IMR-90 (cell line): ENCODE measurements around the gene ONECUT1. TPM values are rescaled to one million over a fixed set of nuclear protein-coding genes. Genes with fewer than 3 reads are reported as not detected.

ENCODE experiments used
- ATAC-seq: fragments of 200-7000 bp; cut with Tn5 transposase; 2 replicates; pipeline ENCODE4 v1.9.1; 2020; ENCODE audit warnings: low read depth, mild to moderate bottlenecking, moderate library complexity
- BruUV-seq: library from RNA; stranded (reverse); fragments of 400-500 nt; replicated peaks from 2 replicates; lab custom pipeline; 2021; lab: Mats Ljungman, UMichigan
- CTCF ChIA-PET: fragments of 300-600 bp; formaldehyde crosslinking; extraction: SDS; loops from one replicate; lab custom pipeline; 2021; ENCODE audit warnings: antibody characterized with exemption; lab: Yijun Ruan, JAX
- POLR2A ChIA-PET: fragments of 300-600 bp; sonication (Branson Sonifier 250); formaldehyde crosslinking; loops from one replicate; lab custom pipeline; 2022; ENCODE audit warnings: antibody characterized with exemption; ENCODE audit not compliant: unreplicated experiment; lab: Charles Lee
- DNase-seq: peaks from one replicate; pipeline ENCODE4 v3.0.0; 2013
- H2AFZ ChIP-seq: replicated peaks from 2 replicates; pipeline ENCODE3; 2013; ENCODE audit warnings: low read length, mild to moderate bottlenecking; ENCODE audit not compliant: poor library complexity
- H2AK5ac ChIP-seq: 2 replicates; pipeline ENCODE4 v1.6.1; 2013; ENCODE audit warnings: low read depth, low read length, inconsistent platforms
- H2AK9ac ChIP-seq: replicated peaks from 2 replicates; pipeline ENCODE3; 2013; ENCODE audit warnings: mild to moderate bottlenecking, low read depth, low read length, moderate library complexity; ENCODE audit not compliant: poor library complexity
- H2BK120ac ChIP-seq: 2 replicates; pipeline ENCODE4 v1.6.1; 2013; ENCODE audit warnings: low read depth, low read length, inconsistent platforms
- H2BK15ac ChIP-seq: 3 replicates; pipeline ENCODE4 v1.6.1; 2013; ENCODE audit warnings: low read depth, low read length, inconsistent platforms
- H2BK20ac ChIP-seq: 2 replicates; pipeline ENCODE4 v1.6.1; 2013; ENCODE audit warnings: low read depth, mild to moderate bottlenecking, inconsistent platforms, low read length, moderate library complexity
- H2BK5ac ChIP-seq: 2 replicates; pipeline ENCODE4 v1.6.1; 2013; ENCODE audit warnings: mild to moderate bottlenecking, low read depth, low read length, inconsistent platforms; ENCODE audit not compliant: poor library complexity, severe bottlenecking
- H3K14ac ChIP-seq: replicated peaks from 2 replicates; pipeline ENCODE4 v1.6.1; 2013; ENCODE audit warnings: low read depth, low read length, inconsistent platforms
- H3K18ac ChIP-seq: 2 replicates; pipeline ENCODE4 v1.6.1; 2013; ENCODE audit warnings: low read depth, low read length, control low read depth
- H3K23ac ChIP-seq: 2 replicates; pipeline ENCODE4 v1.6.1; 2013; ENCODE audit warnings: low read depth, low read length, inconsistent platforms
- H3K27ac ChIP-seq: 2 replicates; pipeline ENCODE4 v1.5.1; 2013; ENCODE audit warnings: mild to moderate bottlenecking, control low read depth, low read length; ENCODE audit not compliant: insufficient read depth
- H3K27me3 ChIP-seq: 2 replicates; pipeline ENCODE4 v1.6.1; 2013; ENCODE audit warnings: low read length; ENCODE audit not compliant: control insufficient read depth, insufficient read depth
- H3K36me3 ChIP-seq: 2 replicates; pipeline ENCODE4 v1.6.1; 2013; ENCODE audit warnings: low read length, mixed read lengths; ENCODE audit not compliant: control insufficient read depth, insufficient read depth
- H3K4ac ChIP-seq: 2 replicates; pipeline ENCODE4 v1.6.1; 2013; ENCODE audit warnings: low read depth, low read length, inconsistent platforms
- H3K4me1 ChIP-seq: 2 replicates; pipeline ENCODE4 v1.6.1; 2013; ENCODE audit warnings: low read length, mixed read lengths; ENCODE audit not compliant: control insufficient read depth, insufficient read depth
- H3K4me2 ChIP-seq: 2 replicates; pipeline ENCODE4 v1.6.1; 2013; ENCODE audit warnings: low read depth, mild to moderate bottlenecking, control low read depth, low read length, moderate library complexity
- H3K4me3 ChIP-seq: 2 replicates; pipeline ENCODE4 v1.5.1; 2013; ENCODE audit warnings: low read depth, mild to moderate bottlenecking, control low read depth, low read length, moderate library complexity; ENCODE audit not compliant: insufficient read depth
- H3K56ac ChIP-seq: 2 replicates; pipeline ENCODE4 v1.6.1; 2013; ENCODE audit warnings: low read length, inconsistent platforms; ENCODE audit not compliant: insufficient read depth; ENCODE audit errors: extremely low read depth
- H3K79me1 ChIP-seq, 2 experiments: 2 replicates each; pipeline ENCODE4 v1.6.1; 2013; ENCODE audit warnings: low read length in 2 of 2, inconsistent platforms in 1 of 2, low read depth in 1 of 2
- H3K9ac ChIP-seq: 2 replicates; pipeline ENCODE4 v1.6.1; 2013; ENCODE audit warnings: low read depth, low read length, control low read depth
- H3K9me1 ChIP-seq: 2 replicates; pipeline ENCODE4 v1.6.1; 2013; ENCODE audit warnings: low read length, inconsistent platforms; ENCODE audit not compliant: insufficient read depth
- H3K9me3 ChIP-seq: 2 replicates; pipeline ENCODE4 v1.6.1; 2013; ENCODE audit warnings: low read length; ENCODE audit not compliant: control insufficient read depth, insufficient read depth
- H4K20me1 ChIP-seq: 2 replicates; pipeline ENCODE4 v1.6.1; 2013; ENCODE audit warnings: low read length, inconsistent platforms; ENCODE audit not compliant: insufficient read depth
- H4K5ac ChIP-seq: 2 replicates; pipeline ENCODE4 v1.6.1; 2013; ENCODE audit warnings: mild to moderate bottlenecking, low read depth, low read length, control low read depth
- H4K8ac ChIP-seq, 2 experiments: 2 replicates each; pipeline ENCODE4 v1.6.1; 2013; ENCODE audit warnings: low read depth in 2 of 2, low read length in 2 of 2, control low read depth in 1 of 2, inconsistent platforms in 1 of 2
- H4K91ac ChIP-seq: 2 replicates; pipeline ENCODE4 v1.6.1; 2013; ENCODE audit warnings: low read depth, low read length, inconsistent platforms; ENCODE audit not compliant: insufficient read depth
- BHLHE40 ChIP-seq: fragments of 150-350 bp; IDR thresholded peaks from 2 replicates; pipeline ENCODE4 v1.6.1; 2016; ENCODE audit warnings: mild to moderate bottlenecking, low read depth, low read length
- CEBPB ChIP-seq: IDR thresholded peaks from 2 replicates; pipeline ENCODE4 v1.6.1; 2012; ENCODE audit warnings: low read depth, low read length, improper control_type of control experiment
- CHD1 ChIP-seq: IDR thresholded peaks from 2 replicates; pipeline ENCODE4 v1.6.1; 2012; ENCODE audit warnings: low read depth, low read length, improper control_type of control experiment
- CTCF ChIP-seq: conservative IDR thresholded peaks from 2 replicates; pipeline ENCODE4 v1.5.1; 2012; ENCODE audit warnings: mild to moderate bottlenecking, low read depth, low read length, improper control_type of control experiment
- ELK1 ChIP-seq: fragments of 150-350 bp; IDR thresholded peaks from 2 replicates; pipeline ENCODE4 v1.6.1; 2016; ENCODE audit warnings: low read depth, mild to moderate bottlenecking, low read length, moderate library complexity, borderline replicate concordance
- FOS ChIP-seq: fragments of 150-350 bp; IDR thresholded peaks from 2 replicates; pipeline ENCODE4 v1.6.1; 2016; ENCODE audit warnings: low read depth, low read length
- MAFK ChIP-seq: IDR thresholded peaks from 2 replicates; pipeline ENCODE4 v1.6.1; 2012; ENCODE audit warnings: low read depth, low read length, improper control_type of control experiment
- MAZ ChIP-seq: IDR thresholded peaks from 2 replicates; pipeline ENCODE4 v1.6.1; 2012; ENCODE audit warnings: low read depth, mild to moderate bottlenecking, low read length, improper control_type of control experiment, moderate library complexity, borderline replicate concordance
- MXI1 ChIP-seq: IDR thresholded peaks from 2 replicates; pipeline ENCODE4 v1.6.1; 2012; ENCODE audit warnings: low read depth, mild to moderate bottlenecking, low read length, moderate library complexity, borderline replicate concordance
- NFE2L2 ChIP-seq: fragments of 150-350 bp; IDR thresholded peaks from 2 replicates; pipeline ENCODE4 v1.6.1; 2016; ENCODE audit warnings: low read depth, mild to moderate bottlenecking, low read length
- POLR2A ChIP-seq: IDR thresholded peaks from 2 replicates; pipeline ENCODE4 v1.6.1; 2012; ENCODE audit warnings: mild to moderate bottlenecking, low read depth, low read length
- RAD21 ChIP-seq: IDR thresholded peaks from 2 replicates; pipeline ENCODE4 v1.6.1; 2012; ENCODE audit warnings: low read length, improper control_type of control experiment
- RCOR1 ChIP-seq: IDR thresholded peaks from 2 replicates; pipeline ENCODE4 v1.6.1; 2012; ENCODE audit warnings: mild to moderate bottlenecking, low read length, improper control_type of control experiment; ENCODE audit not compliant: insufficient replicate concordance
- RFX5 ChIP-seq: IDR thresholded peaks from 2 replicates; pipeline ENCODE4 v1.8.0; 2012; ENCODE audit warnings: low read depth, mild to moderate bottlenecking, low read length, moderate library complexity
- SMC3 ChIP-seq: fragments of 150-350 bp; IDR thresholded peaks from 2 replicates; pipeline ENCODE4 v1.6.1; 2016; ENCODE audit warnings: low read depth, mild to moderate bottlenecking, antibody characterized with exemption, low read length, moderate library complexity
- USF2 ChIP-seq: fragments of 150-350 bp; IDR thresholded peaks from 2 replicates; pipeline ENCODE4 v1.6.1; 2017; ENCODE audit warnings: mild to moderate bottlenecking, antibody characterized with exemption, low read length, low read depth
- WGBS, 2 experiments: methylation state at CpG; one replicate each; pipeline versions ENCODE4 v1.1.5 to v1.1.7; 2013; ENCODE audit warnings: missing lambda C conversion rate in 2 of 2; ENCODE audit not compliant: insufficient read length in 1 of 2; ENCODE audit errors: extremely low coverage in 2 of 2; 5-methylcytosine and 5-hydroxymethylcytosine counted together
- dilution Hi-C: fragments of 300-500 bp; cut with HindIII; formaldehyde crosslinking; loops from one replicate; pipeline ENCODE4 v1.14.3; 2018; ENCODE audit warnings: low sequenced_read_pairs; ENCODE audit not compliant: unreplicated experiment
- in situ Hi-C: fragments of 300-500 bp; cut with MboI; formaldehyde crosslinking; loops from 3 replicates; pipeline ENCODE4 v1.14.3; 2019; ENCODE audit warnings: low sequenced_read_pairs, inconsistent platforms, mixed read lengths
- intact Hi-C: fragments of 100-400 bp; cut with micrococcal nuclease; formaldehyde crosslinking; loops from 2 replicates; pipeline ENCODE4 v1.10.0; 2022
- polyA plus RNA-seq, 3 experiments: library from polyadenylated mRNA; depleted of rRNA; stranded (reverse); fragments of >200 nt; gene quantifications; 2 replicates each; pipeline ENCODE4 v1.2.3, GENCODE V29; 2012; ENCODE audit warnings: low replicate concordance in 1 of 3
- total RNA-seq: library from RNA; depleted of rRNA; stranded (reverse); fragments of >200 nt; gene quantifications from 2 replicates; pipeline ENCODE4 v1.2.3, GENCODE V29; 2012

The ONECUT1 gene
- total and polyA plus RNA-seq, 2 of the 4 experiments (the other 2 are of a cell fraction) = not detected

- no peaks in the 10 kb centered on the region for H3K36me3 ChIP-seq
- TF ChIP-seq MAFK (no peak), MXI1 (no peak), RCOR1 (no peak), CEBPB (no peak), ELK1 (no peak), POLR2A (no peak), CHD1 (no peak), RAD21 (no peak), NFE2L2 (no peak), FOS (no peak), CTCF (no peak), MAZ (no peak), BHLHE40 (no peak), USF2 (no peak), SMC3 (no peak), RFX5 (no peak)
- in situ Hi-C loops (no loop called here), intact Hi-C loops (no loop called here), dilution Hi-C loops (no loop called here)
- H4K91ac ChIP-seq = no peak overlapping the region
- H3K27me3 ChIP-seq = peaks cover 83% of the 10 kb centered on the region
- no peak overlapping the region for H3K23ac ChIP-seq
- BruUV-seq = no TSS peak
- ChIA-PET POLR2A (no interaction called here), CTCF (no interaction called here)
- no peak overlapping the region for H3K27ac ChIP-seq
- H3K4me2 ChIP-seq = no peak overlapping the region
- no peak overlapping the region for H3K14ac ChIP-seq
- H4K20me1 ChIP-seq = no peaks in the 10 kb centered on the region
- no peaks in the 10 kb centered on the region for H3K9me1 ChIP-seq
- H2AK5ac ChIP-seq = no peak overlapping the region
- no peak for ATAC-seq
- H3K9ac ChIP-seq = no peak overlapping the region
- H4K8ac ChIP-seq = no peak overlapping the region
- H3K18ac ChIP-seq = no peak overlapping the region
- H3K4ac ChIP-seq = no peak overlapping the region
- no peak overlapping the region for H3K56ac ChIP-seq
- no peak overlapping the region for H3K4me3 ChIP-seq
- no peak overlapping the region for H2AFZ ChIP-seq
- H4K5ac ChIP-seq = no peak overlapping the region
- H3K4me1 ChIP-seq = no peaks in the 10 kb centered on the region; the same call in 1 of the 2 replicates
- H2AK9ac ChIP-seq = no peak overlapping the region
- H2BK15ac ChIP-seq = no peak overlapping the region
- no peak for DNase-seq
- no peak overlapping the region for H2BK20ac ChIP-seq
- no peak overlapping the region for H2BK5ac ChIP-seq
- peaks cover 4% of the 10 kb centered on the region; the same call in 1 of the 2 replicates for H3K9me3 ChIP-seq
- H2BK120ac ChIP-seq = no peak overlapping the region
- no peaks in the 10 kb centered on the region for H3K79me1 ChIP-seq
- no CpG with 5 or more reads among the region's 8 CpGs for WGBS, 2 experiments
Observed at GRCh38 chr15:52803108-52803466, 13.0 kb upstream of the ONECUT1 start.
